Bronchial epithelial cell (primary cell): ENCODE results near the gene SOX15. TPM values are rescaled to one million over a fixed set of nuclear protein-coding genes. Genes with fewer than 3 reads are reported as not detected.

ENCODE experiments used
- DNase-seq: peaks from one replicate; pipeline ENCODE4 v3.0.0-alpha.2; 2010; ENCODE audit warnings: low read depth
- FAIRE-seq: peaks from 2 replicates; lab custom pipeline; 2011; peaks lifted over from hg19 to GRCh38; lab: Jason Lieb, UNC
- H3K27me3 ChIP-seq: 2 replicates; pipeline ENCODE4 v1.5.1; 2011; ENCODE audit warnings: low read length; ENCODE audit not compliant: control insufficient read depth, insufficient read depth
- H3K36me3 ChIP-seq: 2 replicates; pipeline ENCODE4 v1.5.1; 2011; ENCODE audit warnings: low read length; ENCODE audit not compliant: control insufficient read depth, insufficient read depth
- H3K4me3 ChIP-seq: 2 replicates; pipeline ENCODE4 v1.5.1; 2011; ENCODE audit warnings: mild to moderate bottlenecking, low read depth, low read length, control low read depth
- CTCF ChIP-seq: IDR thresholded peaks from 2 replicates; pipeline ENCODE4 v1.5.1; 2011; ENCODE audit warnings: mild to moderate bottlenecking, moderate library complexity, low read length, control low read depth, inconsistent platforms; ENCODE audit not compliant: insufficient read depth, severe bottlenecking
- total RNA-seq: library from RNA; depleted of rRNA; stranded (reverse); fragments of >200 nt; gene quantifications from 2 replicates; pipeline ENCODE4 v1.2.1, GENCODE V29; 2014

SOX15 gene
- total RNA-seq, 1 donor from 2014 or later = 23.4 TPM

GRCh38 chr17:7582396-7583252 is 7.3 kb downstream of the SOX15 start:
- no peak for DNase-seq
- Histone ChIP-seq H3K27me3 (no peaks in the 10 kb centered on the region), H3K4me3 (peak overlapping the region; percentile 57), H3K36me3 (peaks cover 22% of the 10 kb centered on the region)
- TF ChIP-seq CTCF = no peak
- no peak for FAIRE-seq

- DNase-seq (peak; percentile 57), FAIRE-seq (no peak)
- Histone ChIP-seq H3K36me3 (peaks cover 25% of the 10 kb centered on the region), H3K27me3 (no peaks in the 10 kb centered on the region), H3K4me3 (no peak overlapping the region)
- no peak for TF ChIP-seq CTCF
Measured at GRCh38 chr17:7580604-7581575, 9.0 kb downstream of the SOX15 start.

- no peak for FAIRE-seq
- Histone ChIP-seq H3K27me3 (no peaks in the 10 kb centered on the region), H3K4me3 (peak overlapping the region; percentile 1), H3K36me3 (peaks cover 28% of the 10 kb centered on the region)
- no peak for DNase-seq
- TF ChIP-seq CTCF = no peak
Measured at GRCh38 chr17:7579834-7580603, 9.9 kb downstream of the SOX15 start.

- DNase-seq (peak; percentile 98), FAIRE-seq (peak; percentile 86)
- H3K4me3 ChIP-seq = peak within 1 kb of the TSS; percentile 1
- no peak for TF ChIP-seq CTCF
- H3K36me3 ChIP-seq = peaks cover 35% of the 10 kb centered on the region
- H3K27me3 ChIP-seq = no peaks in the 10 kb centered on the region
Measured at GRCh38 chr17:7579001-7579833, 10.7 kb downstream of the SOX15 start, which contains the start of gene CD68. CD68 (plus strand) TSS chr17:7579638; CDS start chr17:7579678, 40 bp downstream.
